SK-N-SH treated with all-trans-retinoic acid at 6 μM for 48 hours (cell line): ENCODE results near the gene FPR2.

Source experiments
- ATAC-seq: fragments of 200-7000 bp; cut with Tn5 transposase; 3 replicates; pipeline ENCODE4 v1.9.1; 2020; ENCODE audit warnings: mild to moderate bottlenecking, moderate library complexity
- ARNTL ChIP-seq: fragments of 450-650 bp; formaldehyde crosslinking; IDR thresholded peaks from 2 replicates; pipeline ENCODE4 v1.5.0; 2020; ENCODE audit warnings: low read depth, mild to moderate bottlenecking, moderate library complexity, borderline replicate concordance
- BACH2 ChIP-seq: fragments of 250-450 bp; sonication (Bioruptor Pico); IDR thresholded peaks from 2 replicates; pipeline ENCODE4 v1.9.0; 2021; ENCODE audit warnings: mild to moderate bottlenecking, borderline replicate concordance
- CREB5 ChIP-seq: fragments of 250-450 bp; sonication (Bioruptor Pico); IDR thresholded peaks from 2 replicates; pipeline ENCODE4 v1.5.1; 2020; ENCODE audit warnings: low read depth, mild to moderate bottlenecking, moderate library complexity
- CSDC2 ChIP-seq: fragments of 250-450 bp; sonication (Bioruptor Pico); IDR thresholded peaks from 2 replicates; pipeline ENCODE4 v1.5.0; 2020; ENCODE audit warnings: mild to moderate bottlenecking, moderate library complexity
- CSRNP3 ChIP-seq: fragments of 250-450 bp; sonication (Bioruptor Pico); IDR thresholded peaks from 2 replicates; pipeline ENCODE4 v1.5.1; 2021; ENCODE audit warnings: mild to moderate bottlenecking, moderate library complexity
- ESRRG ChIP-seq: fragments of 250-450 bp; sonication (Bioruptor Pico); IDR thresholded peaks from 2 replicates; pipeline ENCODE4 v1.6.1; 2021; ENCODE audit warnings: mild to moderate bottlenecking
- GLIS3 ChIP-seq: fragments of 250-450 bp; sonication (Bioruptor Pico); IDR thresholded peaks from 2 replicates; pipeline ENCODE4 v1.5.0; 2020; ENCODE audit warnings: mild to moderate bottlenecking, moderate library complexity
- OSR1 ChIP-seq: fragments of 250-450 bp; sonication (Bioruptor Pico); IDR thresholded peaks from 2 replicates; pipeline ENCODE4 v1.8.0; 2022; ENCODE audit warnings: moderate library complexity, mild to moderate bottlenecking, inconsistent platforms
- POU6F1 ChIP-seq: fragments of 250-450 bp; sonication (Bioruptor Pico); IDR thresholded peaks from 2 replicates; pipeline ENCODE4 v1.8.0; 2021; ENCODE audit warnings: low read depth, mild to moderate bottlenecking, moderate library complexity, borderline replicate concordance
- PPARA ChIP-seq: fragments of 250-450 bp; sonication (Bioruptor Pico); IDR thresholded peaks from 2 replicates; pipeline ENCODE4 v1.5.0; 2020; ENCODE audit warnings: mild to moderate bottlenecking, borderline replicate concordance
- RARB ChIP-seq: fragments of 250-450 bp; sonication (Bioruptor Pico); IDR thresholded peaks from 2 replicates; pipeline ENCODE4 v1.8.0; 2021; ENCODE audit warnings: mild to moderate bottlenecking, moderate library complexity
- SNAI2 ChIP-seq: fragments of 250-450 bp; sonication (Bioruptor Pico); IDR thresholded peaks from 2 replicates; pipeline ENCODE4 v1.5.0; 2020; ENCODE audit warnings: mild to moderate bottlenecking, moderate library complexity
- TCF4 ChIP-seq: fragments of 250-450 bp; sonication (Bioruptor Pico); IDR thresholded peaks from 2 replicates; pipeline ENCODE4 v1.8.0; 2021; ENCODE audit warnings: mild to moderate bottlenecking, moderate library complexity, borderline replicate concordance
- TOX ChIP-seq: fragments of 250-450 bp; sonication (Bioruptor Pico); IDR thresholded peaks from 2 replicates; pipeline ENCODE4 v1.8.0; 2021; ENCODE audit warnings: mild to moderate bottlenecking, moderate library complexity, borderline replicate concordance
- TSHZ2 ChIP-seq: fragments of 250-450 bp; sonication (Bioruptor Pico); IDR thresholded peaks from 2 replicates; pipeline ENCODE4 v1.5.0; 2020; ENCODE audit warnings: mild to moderate bottlenecking, moderate library complexity
- ZC3H10 ChIP-seq: fragments of 250-450 bp; sonication (Bioruptor Pico); IDR thresholded peaks from 2 replicates; pipeline ENCODE4 v1.5.1; 2021; ENCODE audit warnings: mild to moderate bottlenecking, moderate library complexity
- ZFP30 ChIP-seq: fragments of 450-650 bp; formaldehyde crosslinking; IDR thresholded peaks from 2 replicates; pipeline ENCODE4 v1.5.0; 2022; ENCODE audit warnings: mild to moderate bottlenecking, moderate library complexity
- ZNF565 ChIP-seq: fragments of 450-650 bp; formaldehyde crosslinking; conservative IDR thresholded peaks from 2 replicates; pipeline ENCODE4 v1.5.0; 2020; ENCODE audit warnings: low read depth, mild to moderate bottlenecking, moderate library complexity
- ZNF70 ChIP-seq: fragments of 450-650 bp; formaldehyde crosslinking; IDR thresholded peaks from 2 replicates; pipeline ENCODE4 v1.5.0; 2020; ENCODE audit warnings: mild to moderate bottlenecking, moderate library complexity
- TF ChIP-seq, protein P1 (sequence below): fragments of 250-450 bp; sonication (Bioruptor Pico); IDR thresholded peaks from 2 replicates; pipeline ENCODE4 v1.8.0; 2020; ENCODE audit warnings: mild to moderate bottlenecking, moderate library complexity, borderline replicate concordance

The FPR2 gene

DNA sequence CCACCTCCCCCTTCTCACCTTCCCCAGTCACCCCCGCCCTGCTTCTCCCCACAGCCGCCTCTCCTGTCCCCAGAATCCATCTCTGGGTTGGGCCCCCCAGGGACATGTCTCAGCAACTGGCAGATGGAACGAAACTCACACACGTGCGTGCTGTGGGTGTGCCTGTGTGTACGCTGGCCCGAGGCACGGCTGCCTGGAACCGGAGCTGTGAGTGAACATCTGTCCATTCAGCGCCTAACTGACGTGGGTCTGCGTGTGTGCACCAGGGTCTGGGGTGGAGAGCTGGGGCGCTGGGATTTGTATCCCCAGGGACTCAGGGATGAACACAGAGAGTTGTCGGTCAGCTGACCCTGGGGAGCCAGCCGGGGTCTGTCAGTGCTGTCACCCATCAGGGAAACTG lies 36.4 kb upstream of the FPR2 start:
- TF ChIP-seq PPARA (no peak), ZFP30 (CRISPR knock-in tag) (no peak), ESRRG (CRISPR knock-in tag) (no peak), SNAI2 (CRISPR knock-in tag) (no peak), ZC3H10 (no peak), CSDC2 (no peak), BACH2 (no peak), POU6F1 (CRISPR knock-in tag) (no peak), OSR1 (CRISPR knock-in tag) (no peak), TCF4 (CRISPR knock-in tag) (no peak), GLIS3 (no peak), TOX (CRISPR knock-in tag) (no peak), RARB (no peak), TSHZ2 (CRISPR knock-in tag) (no peak), ZNF565 (CRISPR knock-in tag) (no peak), ARNTL (no peak), ZNF70 (CRISPR knock-in tag) (no peak)
- TF ChIP-seq, protein P1, sequence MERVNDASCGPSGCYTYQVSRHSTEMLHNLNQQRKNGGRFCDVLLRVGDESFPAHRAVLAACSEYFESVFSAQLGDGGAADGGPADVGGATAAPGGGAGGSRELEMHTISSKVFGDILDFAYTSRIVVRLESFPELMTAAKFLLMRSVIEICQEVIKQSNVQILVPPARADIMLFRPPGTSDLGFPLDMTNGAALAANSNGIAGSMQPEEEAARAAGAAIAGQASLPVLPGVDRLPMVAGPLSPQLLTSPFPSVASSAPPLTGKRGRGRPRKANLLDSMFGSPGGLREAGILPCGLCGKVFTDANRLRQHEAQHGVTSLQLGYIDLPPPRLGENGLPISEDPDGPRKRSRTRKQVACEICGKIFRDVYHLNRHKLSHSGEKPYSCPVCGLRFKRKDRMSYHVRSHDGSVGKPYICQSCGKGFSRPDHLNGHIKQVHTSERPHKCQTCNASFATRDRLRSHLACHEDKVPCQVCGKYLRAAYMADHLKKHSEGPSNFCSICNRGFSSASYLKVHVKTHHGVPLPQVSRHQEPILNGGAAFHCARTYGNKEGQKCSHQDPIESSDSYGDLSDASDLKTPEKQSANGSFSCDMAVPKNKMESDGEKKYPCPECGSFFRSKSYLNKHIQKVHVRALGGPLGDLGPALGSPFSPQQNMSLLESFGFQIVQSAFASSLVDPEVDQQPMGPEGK (CRISPR knock-in tag), result no peak
- TF ChIP-seq, all 23 proteins: peak for 0

GRCh38 chr19:51726049-51726448 lies 34.9 kb upstream of the FPR2 start:
- TF ChIP-seq ZFP30 (CRISPR knock-in tag) (no peak), POU6F1 (CRISPR knock-in tag) (no peak), BACH2 (no peak), OSR1 (CRISPR knock-in tag) (no peak), TSHZ2 (CRISPR knock-in tag) (no peak), ARNTL (no peak), ESRRG (CRISPR knock-in tag) (no peak), CSRNP3 (no peak), ZNF565 (CRISPR knock-in tag) (no peak), SNAI2 (CRISPR knock-in tag) (no peak), ZC3H10 (no peak), TOX (CRISPR knock-in tag) (no peak), CREB5 (CRISPR knock-in tag) (no peak)
- TF ChIP-seq, protein P1 (CRISPR knock-in tag), result no peak
- ATAC-seq, result peak; percentile 72

More for the DNA sequence above, 36.4 kb upstream of the FPR2 start:
- no peak for ATAC-seq
